T-cell (primary cell): ENCODE data around the gene TEAD3. TPM values are rescaled to one million over a fixed set of nuclear protein-coding genes. Genes with fewer than 3 reads are reported as not detected.
"Not testable (repeated sequence)": the region's sequence is repeated elsewhere in the genome, so short reads cannot be mapped to it uniquely, and the experiment has no call there.

ENCODE experiments used
- ATAC-seq, 4 experiments: fragments of 200-7000 bp in 3 of 4; fragments of 150-1000 bp in 1 of 4; cut with Tn5 transposase; replicated peaks in 1 of 4; 1 replicate in 3 of 4; 2 replicates in 1 of 4; pipeline ENCODE4 v1.10.0; 2021; ENCODE audit warnings: moderate library complexity in 3 of 4, mild to moderate bottlenecking in 2 of 4, moderate number of reproducible peaks in 1 of 4
- CTCF ChIA-PET, 2 donors: fragments of 300-600 bp; sonication (Branson Sonifier 250); formaldehyde crosslinking; loops; one replicate each; lab custom pipeline; 2022; ENCODE audit warnings: antibody characterized with exemption in 2 of 2; lab: Charles Lee
- POLR2A ChIA-PET, 2 donors: fragments of 300-600 bp; sonication (Branson Sonifier 250); formaldehyde crosslinking; loops; one replicate each; lab custom pipeline; 2022; ENCODE audit warnings: antibody characterized with exemption in 2 of 2; lab: Charles Lee
- DNase-seq, 35 experiments: peaks; one replicate each; pipeline versions ENCODE4 v3.0.0 to v3.0.0-alpha.2; 2013 to 2023
- H3K27ac ChIP-seq: one replicate; pipeline ENCODE4 v1.5.1; 2013; ENCODE audit warnings: low read length
- H3K27me3 ChIP-seq, 2 experiments: replicated peaks in 1 of 2; 1 replicate in 1 of 2; 2 replicates in 1 of 2; pipeline versions ENCODE4 v1.6.1 to v1.7.0; 2013; ENCODE audit warnings: low read length in 1 of 2, mixed read lengths in 1 of 2; ENCODE audit not compliant: control insufficient read depth in 2 of 2, insufficient read depth in 2 of 2; ENCODE audit errors: extremely low read depth in 1 of 2
- H3K36me3 ChIP-seq, 2 donors: 1 replicate in 1 of 2; 2 replicates in 1 of 2; pipeline versions ENCODE4 v1.6.1 to v1.7.0; 2013; ENCODE audit warnings: low read length in 1 of 2; ENCODE audit not compliant: control insufficient read depth in 2 of 2, insufficient read depth in 1 of 2; ENCODE audit errors: extremely low read depth in 1 of 2
- H3K4me1 ChIP-seq, 2 experiments: 1 replicate in 1 of 2; 2 replicates in 1 of 2; pipeline versions ENCODE4 v1.6.1 to v1.7.0; 2013; ENCODE audit warnings: low read length in 2 of 2, mixed read lengths in 1 of 2; ENCODE audit not compliant: insufficient read depth in 2 of 2, control insufficient read depth in 1 of 2; ENCODE audit errors: extremely low read depth in 1 of 2
- H3K4me3 ChIP-seq, 2 donors: 1 replicate in 1 of 2; 2 replicates in 1 of 2; pipeline versions ENCODE4 v1.5.1 to v1.7.0; 2013; ENCODE audit warnings: mild to moderate bottlenecking in 2 of 2, low read length in 1 of 2, moderate library complexity in 1 of 2; ENCODE audit not compliant: control insufficient read depth in 1 of 2; ENCODE audit errors: extremely low read depth in 1 of 2
- H3K9me3 ChIP-seq: 2 replicates; pipeline ENCODE4 v1.7.0; 2013
- H3K27ac Mint-ChIP-seq, 2 donors: one replicate each; pipeline ENCODE4 v1.8.0; 2020 to 2021; ENCODE audit warnings: mild to moderate bottlenecking in 2 of 2, mixed read lengths in 2 of 2
- H3K27me3 Mint-ChIP-seq, 2 donors: one replicate each; pipeline ENCODE4 v1.8.0; 2021 to 2022; ENCODE audit warnings: mixed read lengths in 2 of 2
- H3K36me3 Mint-ChIP-seq: one replicate; pipeline ENCODE4 v1.8.0; 2021; ENCODE audit warnings: mixed read lengths
- H3K4me1 Mint-ChIP-seq, 3 donors: one replicate each; pipeline ENCODE4 v1.8.0; 2020 to 2022; ENCODE audit warnings: mixed read lengths in 3 of 3, mild to moderate bottlenecking in 1 of 3
- H3K4me3 Mint-ChIP-seq, 3 donors: one replicate each; pipeline ENCODE4 v1.8.0; 2020 to 2022; ENCODE audit warnings: mild to moderate bottlenecking in 3 of 3, mixed read lengths in 3 of 3, moderate library complexity in 3 of 3
- H3K9me3 Mint-ChIP-seq, 3 donors: one replicate each; pipeline ENCODE4 v1.8.0; 2020 to 2022; ENCODE audit warnings: mixed read lengths in 3 of 3
- WGBS: methylation state at CpG from one replicate; pipeline ENCODE4 v1.1.5; 2013; ENCODE audit warnings: missing lambda C conversion rate; ENCODE audit not compliant: insufficient coverage; 5-methylcytosine and 5-hydroxymethylcytosine counted together
- total RNA-seq, 35 experiments: library from RNA in 6 of 35; stranded (reverse) in 6 of 35; fragments of 120-200 nt in 1 of 35; gene quantifications; one replicate each; pipeline versions ENCODE4 v1.2.1 to v1.2.4 and lab custom pipeline; 2013 to 2026

The TEAD3 gene
- total RNA-seq, 5 donors from 2014 or later (not counting 1 experiment from before 2014, with no cell fraction given), result 0.26 to 0.53 (median 0.41) TPM; not detected in 2

DNA sequence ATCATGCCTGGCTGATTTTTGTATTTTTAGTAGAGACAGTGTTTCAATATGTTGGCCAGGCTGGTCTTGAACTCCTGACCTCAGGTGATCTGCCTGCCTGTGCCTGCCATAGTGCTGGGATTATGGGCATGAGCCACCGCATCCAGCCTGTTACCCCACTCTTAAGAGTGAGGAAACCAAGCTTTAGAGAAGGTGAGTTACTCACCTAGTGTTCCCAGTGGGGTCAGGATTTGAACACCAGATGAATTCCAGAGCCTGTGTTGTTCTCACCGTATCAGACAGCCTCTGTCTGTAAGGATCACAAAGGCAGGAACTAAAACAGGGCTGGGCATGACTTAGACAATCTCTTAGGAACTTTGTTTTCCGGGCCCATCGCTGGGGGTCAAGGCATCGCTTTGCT lies 54.2 kb downstream of the TEAD3 start:
- Mint-ChIP-seq H3K36me3 (no peaks in the 10 kb centered on the region), H3K27me3 (no peaks in the 10 kb centered on the region), H3K9me3 (no peaks in the 10 kb centered on the region), H3K27ac (no peak overlapping the region), H3K4me1 (peaks cover 5 to 8% (median 7%) of the 10 kb centered on the region in 3 donors), H3K4me3 (no peak overlapping the region)
- ChIA-PET POLR2A (no interaction called here), CTCF (interaction anchor here (0.5 to 0.7 kb wide), 2 partner anchors 10 to 115 kb away, joined by 3 to 5 read pairs; no protein-coding TSS in a partner anchor)
- Histone ChIP-seq H3K4me3 (no peak overlapping the region), H3K4me1 (peaks cover 0 to 13% of the 10 kb centered on the region in 2 experiments), H3K9me3 (no peaks in the 10 kb centered on the region), H3K27me3 (no peaks in the 10 kb centered on the region), H3K27ac (no peak overlapping the region), H3K36me3 (no peaks in the 10 kb centered on the region)
- WGBS, result 92% methylated on average over 5 of the region's 5 CpGs
- DNase-seq (no peak), ATAC-seq (no peak)

DNA sequence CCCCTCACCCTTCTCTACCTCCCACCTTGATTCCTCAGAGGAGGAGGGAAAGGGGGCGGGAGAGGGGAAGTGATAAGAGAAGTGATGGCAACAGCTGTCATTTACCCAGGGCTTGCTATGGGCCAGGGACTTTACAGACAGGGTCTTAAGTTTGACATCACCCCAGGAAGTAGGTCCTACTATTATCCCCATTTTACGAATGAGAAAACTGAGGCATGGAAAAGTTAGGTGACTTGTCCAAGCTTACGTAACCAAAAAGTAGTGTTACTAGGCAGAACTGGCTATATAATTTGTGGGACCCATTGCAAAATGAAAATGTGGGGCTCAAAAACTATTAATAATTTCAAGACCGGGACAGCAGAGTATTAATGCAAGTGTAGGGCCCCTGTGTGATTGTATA lies 55.2 kb downstream of the TEAD3 start:
- Mint-ChIP-seq H3K4me1 (peaks cover 5 to 8% (median 7%) of the 10 kb centered on the region in 3 donors), H3K36me3 (no peaks in the 10 kb centered on the region), H3K27ac (no peak overlapping the region), H3K9me3 (no peaks in the 10 kb centered on the region), H3K27me3 (no peaks in the 10 kb centered on the region), H3K4me3 (no peak overlapping the region)
- no peaks in the 10 kb centered on the region for H3K9me3 ChIP-seq
- H3K4me3 ChIP-seq, result no peak overlapping the region
- no peaks in the 10 kb centered on the region for H3K36me3 ChIP-seq
- no peak overlapping the region for H3K27ac ChIP-seq
- H3K4me1 ChIP-seq, result peaks cover 0 to 13% of the 10 kb centered on the region in 2 experiments
- POLR2A ChIA-PET, result no interaction called here
- CTCF ChIA-PET, result no interaction called here
- H3K27me3 ChIP-seq, result no peaks in the 10 kb centered on the region
- 100% methylated on average over 1 of the region's 4 CpGs for WGBS
- no peak for ATAC-seq
- no peak for DNase-seq

DNA sequence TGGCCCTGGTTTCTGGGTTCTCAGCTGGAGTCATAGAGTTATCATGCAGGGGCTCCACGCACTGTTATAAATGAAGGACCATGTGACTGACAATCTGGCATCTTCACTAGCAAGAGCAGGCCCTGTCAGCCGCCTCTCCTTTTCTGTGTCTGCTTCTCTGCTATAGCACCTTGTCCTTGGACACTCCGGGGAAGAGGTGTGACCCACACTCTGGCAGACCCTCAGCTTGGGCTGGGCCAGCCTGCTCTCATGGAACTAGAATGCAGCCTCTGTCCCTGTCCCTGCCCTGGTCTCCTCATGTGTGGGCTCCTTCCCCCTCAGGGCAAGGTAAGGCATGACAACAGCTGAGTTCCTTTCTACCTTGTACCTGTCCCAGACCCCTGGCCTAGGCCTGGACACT lies 55.7 kb downstream of the TEAD3 start:
- no peak overlapping the region for H3K27ac Mint-ChIP-seq
- POLR2A ChIA-PET, result no interaction called here
- CTCF ChIA-PET, result no interaction called here
- H3K4me3 Mint-ChIP-seq, result no peak overlapping the region
- Histone ChIP-seq H3K4me3 (no peak overlapping the region), H3K27me3 (no peaks in the 10 kb centered on the region), H3K9me3 (no peaks in the 10 kb centered on the region), H3K4me1 (peaks cover 0 to 13% of the 10 kb centered on the region in 2 experiments), H3K36me3 (no peaks in the 10 kb centered on the region), H3K27ac (no peak overlapping the region)
- peaks cover 5 to 8% (median 7%) of the 10 kb centered on the region in 3 donors for H3K4me1 Mint-ChIP-seq
- no peak for DNase-seq
- no peaks in the 10 kb centered on the region for H3K9me3 Mint-ChIP-seq
- no peaks in the 10 kb centered on the region for H3K27me3 Mint-ChIP-seq
- WGBS, result 98% methylated on average over 3 of the region's 3 CpGs
- no peak for ATAC-seq
- no peaks in the 10 kb centered on the region for H3K36me3 Mint-ChIP-seq

DNA sequence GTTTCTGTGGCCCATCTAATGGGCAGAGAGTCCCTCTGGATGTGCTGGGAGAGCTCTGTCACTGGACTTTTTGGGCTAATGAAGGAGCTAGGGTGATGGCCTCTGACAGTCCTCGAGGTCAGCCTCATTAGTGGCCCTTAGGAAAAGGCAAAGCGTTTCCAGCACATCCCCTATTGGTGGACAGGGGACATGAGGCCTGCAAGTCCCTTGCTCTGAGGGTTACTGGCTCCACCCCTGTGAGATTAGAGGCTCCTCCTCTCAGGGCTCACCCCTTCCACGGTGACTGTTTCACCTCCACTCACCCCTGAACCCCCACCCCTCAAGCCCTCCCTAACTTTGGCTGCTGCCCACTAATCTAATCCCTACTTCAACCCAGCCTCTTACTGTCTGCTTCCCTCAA lies 57.6 kb downstream of the TEAD3 start:
- POLR2A ChIA-PET, result no interaction called here
- Histone ChIP-seq H3K4me3 (no peak overlapping the region), H3K4me1 (no peaks in the 10 kb centered on the region), H3K36me3 (no peaks in the 10 kb centered on the region), H3K9me3 (no peaks in the 10 kb centered on the region), H3K27me3 (no peaks in the 10 kb centered on the region), H3K27ac (no peak overlapping the region)
- 60% methylated on average over 2 of the region's 3 CpGs for WGBS
- H3K4me3 Mint-ChIP-seq, result no peak overlapping the region
- no peaks in the 10 kb centered on the region for H3K9me3 Mint-ChIP-seq
- H3K27ac Mint-ChIP-seq, result no peak overlapping the region
- no peaks in the 10 kb centered on the region for H3K36me3 Mint-ChIP-seq
- no peaks in the 10 kb centered on the region for H3K27me3 Mint-ChIP-seq
- CTCF ChIA-PET, result no interaction called here
- DNase-seq (no peak), ATAC-seq (no peak)
- H3K4me1 Mint-ChIP-seq, result no peaks in the 10 kb centered on the region

DNA sequence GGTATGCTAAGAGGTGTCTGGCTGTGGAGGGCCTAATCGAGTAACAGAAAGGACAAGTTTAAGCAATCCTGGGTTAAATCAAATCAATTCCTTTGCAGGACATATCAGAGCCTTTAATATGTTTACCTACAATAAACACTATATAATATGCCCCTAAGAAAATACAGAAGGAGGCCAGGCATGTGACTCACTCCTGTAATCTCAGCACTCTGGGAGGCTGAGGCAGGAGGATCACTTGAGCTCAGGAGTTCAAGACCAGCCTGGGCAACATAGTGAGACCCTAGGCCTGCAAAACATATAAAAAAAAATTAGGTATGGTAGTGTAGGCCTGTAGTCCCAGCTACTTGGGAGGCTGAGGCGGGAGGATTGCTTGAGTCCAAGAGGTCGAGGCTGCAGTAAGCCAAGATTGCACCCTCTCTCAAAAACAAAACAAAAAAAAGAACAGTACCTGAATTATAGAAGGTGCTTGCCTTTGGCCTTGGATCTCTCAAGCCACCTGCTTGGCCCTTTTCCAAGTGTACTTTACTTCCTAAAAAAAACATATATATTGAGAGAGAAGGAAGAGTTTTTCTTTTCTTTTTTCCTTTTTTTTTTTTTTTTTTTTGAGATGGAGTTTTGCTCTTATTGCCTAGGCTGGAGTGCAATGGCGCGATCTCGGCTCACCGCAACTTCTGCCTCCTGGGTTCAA lies 58.4 kb downstream of the TEAD3 start:
- CTCF ChIA-PET, result interaction anchor here in 1 of 2 donors (0.6 kb wide), 1 partner anchor 103 kb away, joined by 4 read pairs; no protein-coding TSS in a partner anchor
- POLR2A ChIA-PET, H3K36me3 Mint-ChIP-seq, H3K27me3 Mint-ChIP-seq, H3K9me3 Mint-ChIP-seq, H3K4me1 Mint-ChIP-seq, ATAC-seq, H3K4me1 ChIP-seq, DNase-seq, H3K36me3 ChIP-seq, H3K4me3 Mint-ChIP-seq, H3K27me3 ChIP-seq, H3K9me3 ChIP-seq, H3K27ac ChIP-seq, H3K4me3 ChIP-seq, H3K27ac Mint-ChIP-seq: not testable (repeated sequence)
- no CpG with 5 or more reads among the region's 7 CpGs for WGBS

DNA sequence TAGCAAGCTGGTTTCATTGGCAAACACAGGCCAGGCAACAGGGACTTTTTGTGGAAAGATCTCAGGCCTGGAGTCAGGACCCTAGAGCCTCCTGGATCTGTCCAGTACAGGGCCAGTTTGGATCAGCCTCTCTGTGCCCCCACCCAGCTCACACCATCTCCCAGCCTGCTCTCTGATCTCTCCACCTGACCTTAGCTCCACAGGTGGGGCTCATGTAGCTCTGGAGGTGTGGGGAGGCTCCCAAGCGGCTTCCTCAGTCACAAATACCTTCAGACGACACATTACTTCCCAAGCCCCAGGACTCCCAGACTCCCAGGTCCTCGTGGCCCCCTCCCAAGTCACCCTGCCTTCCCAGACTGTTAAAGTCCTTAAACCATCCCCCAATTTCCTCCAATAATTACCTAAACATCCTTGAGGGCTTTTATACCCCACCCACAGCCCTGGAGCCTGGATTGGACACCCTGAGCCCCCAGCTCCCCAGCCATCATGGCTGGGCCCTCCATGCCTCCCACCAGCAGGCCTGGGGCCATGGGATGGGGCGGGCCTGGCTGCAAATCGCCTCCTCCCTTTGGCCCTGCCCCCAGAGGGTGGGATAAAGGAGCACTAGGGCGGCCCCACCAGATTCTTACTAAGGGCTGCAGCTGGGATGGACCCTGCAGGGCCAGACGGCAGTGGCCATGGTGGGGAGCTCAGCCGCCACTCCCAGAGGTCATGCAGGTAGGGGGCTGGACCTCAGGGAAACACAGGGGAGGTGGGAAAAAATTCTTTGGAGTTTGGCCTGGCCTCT lies 60.6 kb downstream of the TEAD3 start:
- H3K9me3 Mint-ChIP-seq, result no peaks in the 10 kb centered on the region
- no peak for DNase-seq
- CTCF ChIA-PET, result no interaction called here
- no peaks in the 10 kb centered on the region for H3K36me3 ChIP-seq
- H3K4me1 Mint-ChIP-seq, result no peaks in the 10 kb centered on the region
- H3K27me3 ChIP-seq, result no peaks in the 10 kb centered on the region
- WGBS, result 77% methylated on average over 3 of the region's 8 CpGs
- no peaks in the 10 kb centered on the region for H3K36me3 Mint-ChIP-seq
- no peak overlapping the region for H3K27ac ChIP-seq
- H3K4me3 Mint-ChIP-seq, result no peak overlapping the region
- H3K27ac Mint-ChIP-seq, result no peak overlapping the region
- no peak overlapping the region for H3K4me3 ChIP-seq
- no peaks in the 10 kb centered on the region for H3K4me1 ChIP-seq
- no peaks in the 10 kb centered on the region for H3K27me3 Mint-ChIP-seq
- H3K9me3 ChIP-seq, result no peaks in the 10 kb centered on the region
- POLR2A ChIA-PET, result interaction anchor here in 1 of 2 donors (0.6 kb wide), 1 partner anchor 19 kb away, joined by 3 read pairs; no protein-coding TSS in a partner anchor
- ATAC-seq, result no peak
